T-helper 2 cell treated with Interferon-gamma antibody and Interleukin-4, amounts not matched to agents 5 μg/mL and 100 μg/mL, for 36 hours (primary cell): ENCODE measurements around the gene LRRC4B.
A peak's percentile ranks its signal among the peaks of the same experiment; 100 is the strongest.
"Not testable (repeated sequence)": the region's sequence is repeated elsewhere in the genome, so short reads cannot be mapped to it uniquely, and the experiment has no call there.

ENCODE experiments used
- DNase-seq: peaks from one replicate; pipeline ENCODE4 v3.0.0; 2021; ENCODE audit warnings: low spot score
- H3K27ac Mint-ChIP-seq: one replicate; pipeline ENCODE4 v1.8.0; 2021; ENCODE audit warnings: mild to moderate bottlenecking, mixed read lengths
- H3K27me3 Mint-ChIP-seq: one replicate; pipeline ENCODE4 v1.8.0; 2021; ENCODE audit warnings: low read depth, mixed read lengths
- H3K36me3 Mint-ChIP-seq: one replicate; pipeline ENCODE4 v1.8.0; 2021; ENCODE audit warnings: low read depth, mixed read lengths
- H3K4me1 Mint-ChIP-seq: one replicate; pipeline ENCODE4 v1.8.0; 2021; ENCODE audit warnings: low read depth, mixed read lengths
- H3K4me3 Mint-ChIP-seq: one replicate; pipeline ENCODE4 v1.8.0; 2022; ENCODE audit warnings: mild to moderate bottlenecking, moderate library complexity, mixed read lengths
- H3K9me3 Mint-ChIP-seq: one replicate; pipeline ENCODE4 v1.8.0; 2021; ENCODE audit warnings: mixed read lengths

Gene LRRC4B

GRCh38 chr19:50581795-50582660 lies 13.8 kb upstream of the LRRC4B start:
- H3K4me3 Mint-ChIP-seq, H3K4me1 Mint-ChIP-seq: not testable (repeated sequence)

DNA sequence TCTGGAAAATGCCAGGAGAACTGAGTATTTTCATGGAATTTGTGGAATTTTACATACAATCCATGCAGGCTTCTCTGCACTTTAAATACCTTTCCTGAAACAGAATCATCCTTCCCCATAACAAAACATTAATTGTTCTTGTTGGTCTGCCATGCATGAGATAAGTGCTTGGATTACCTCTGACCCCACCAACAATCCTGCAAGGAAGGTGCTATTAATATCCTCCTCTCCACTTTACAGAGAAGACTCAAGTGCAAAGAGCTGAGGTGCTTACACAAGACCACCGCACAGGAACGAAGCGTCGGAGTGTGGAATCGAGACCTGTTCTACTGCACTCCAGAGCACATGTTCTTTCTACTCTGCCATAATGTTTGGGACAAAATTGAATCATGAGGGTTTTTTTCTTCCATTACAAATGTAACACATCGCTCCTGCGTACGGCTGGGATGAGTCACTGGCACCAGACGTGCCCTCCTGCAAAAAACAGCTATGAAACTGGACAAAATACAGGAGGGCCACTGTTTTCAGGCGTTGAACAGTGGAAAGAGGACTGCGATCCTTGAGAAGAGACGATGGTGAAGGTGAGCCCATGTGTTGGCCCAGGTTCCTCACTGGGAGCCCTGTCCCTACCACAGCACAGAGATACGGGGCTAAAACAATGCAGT lies 12.9 kb upstream of the LRRC4B start:
- no peak for DNase-seq
- H3K9me3 Mint-ChIP-seq: no peaks in the 10 kb centered on the region
- no peak overlapping the region for H3K4me3 Mint-ChIP-seq
- no peak overlapping the region for H3K27ac Mint-ChIP-seq
- peaks cover 3% of the 10 kb centered on the region for H3K27me3 Mint-ChIP-seq
- H3K4me1 Mint-ChIP-seq: no peaks in the 10 kb centered on the region
- no peaks in the 10 kb centered on the region for H3K36me3 Mint-ChIP-seq

More at GRCh38 chr19:50581795-50582660, 13.8 kb upstream of the LRRC4B start:
- not testable (repeated sequence) for DNase-seq, H3K36me3 Mint-ChIP-seq, H3K27ac Mint-ChIP-seq, H3K9me3 Mint-ChIP-seq, H3K27me3 Mint-ChIP-seq

- Mint-ChIP-seq H3K9me3 (no peaks in the 10 kb centered on the region), H3K4me3 (no peak overlapping the region), H3K27me3 (peaks cover 3% of the 10 kb centered on the region), H3K36me3 (no peaks in the 10 kb centered on the region), H3K27ac (no peak overlapping the region), H3K4me1 (no peaks in the 10 kb centered on the region)
- no peak for DNase-seq
Measured at GRCh38 chr19:50580240-50580639, 12.0 kb upstream of the LRRC4B start.

DNA sequence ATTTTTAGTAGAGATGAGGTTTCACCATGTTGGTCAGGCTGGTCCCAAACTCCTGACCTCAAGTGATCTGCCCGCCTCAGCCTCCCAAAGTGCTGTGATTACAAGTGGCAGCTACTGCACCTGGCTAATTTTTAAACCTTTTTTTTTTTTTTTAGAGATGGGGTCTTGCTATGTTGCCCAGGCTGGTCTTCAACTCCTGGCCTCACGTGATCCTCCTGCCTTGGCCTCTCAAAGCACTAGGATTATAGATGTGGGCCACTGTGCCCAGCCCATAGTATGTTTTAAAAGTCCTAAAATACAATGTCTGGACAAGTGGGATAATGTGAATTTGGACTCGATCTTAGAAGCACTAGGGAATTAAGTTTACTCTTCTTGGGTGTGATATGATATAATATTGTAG lies 8.5 kb upstream of the LRRC4B start:
- H3K4me1 Mint-ChIP-seq, H3K27ac Mint-ChIP-seq, H3K36me3 Mint-ChIP-seq, H3K27me3 Mint-ChIP-seq, H3K9me3 Mint-ChIP-seq, H3K4me3 Mint-ChIP-seq, DNase-seq: not testable (repeated sequence)

DNA sequence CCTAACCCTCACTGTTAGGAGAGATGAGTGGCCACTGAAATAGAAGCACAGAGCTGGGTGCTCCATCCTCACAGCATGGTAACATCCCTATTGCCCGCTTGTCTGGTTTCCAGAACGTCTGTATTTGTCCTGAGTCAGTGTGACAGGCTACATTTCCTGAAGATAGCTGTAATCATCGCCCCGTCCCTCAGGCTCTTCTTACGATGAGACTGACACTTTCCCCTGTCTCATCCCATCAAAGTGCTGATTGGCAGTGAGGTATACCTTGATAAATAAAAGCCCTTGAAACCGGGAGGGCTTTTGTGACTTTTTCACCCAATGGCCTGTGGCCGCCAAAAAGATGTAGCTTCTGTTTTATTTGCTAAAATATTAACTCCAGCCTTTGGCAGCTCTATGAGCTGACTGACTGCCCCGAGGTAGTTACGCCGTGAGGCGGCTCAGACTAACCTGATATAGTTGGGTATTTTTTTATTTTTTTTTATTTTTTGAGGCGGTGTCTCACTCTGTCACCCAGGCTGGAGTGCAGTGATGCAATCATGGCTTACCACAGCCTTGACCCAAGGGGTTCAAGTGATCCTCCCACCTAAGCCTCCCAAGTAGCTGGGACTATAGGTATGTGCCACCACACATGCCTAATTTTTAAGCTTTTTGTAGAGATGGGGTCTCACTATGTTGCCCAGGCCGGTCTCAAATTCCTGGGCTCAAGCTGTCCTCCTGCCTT lies 5.7 kb upstream of the LRRC4B start:
- H3K4me1 Mint-ChIP-seq: no peaks in the 10 kb centered on the region
- H3K4me3 Mint-ChIP-seq: no peak overlapping the region
- no peaks in the 10 kb centered on the region for H3K36me3 Mint-ChIP-seq
- DNase-seq: no peak
- H3K27me3 Mint-ChIP-seq: peaks cover 13% of the 10 kb centered on the region
- no peak overlapping the region for H3K27ac Mint-ChIP-seq
- H3K9me3 Mint-ChIP-seq: no peaks in the 10 kb centered on the region

GRCh38 chr19:50570997-50571396 lies 2.8 kb upstream of the LRRC4B start:
- Mint-ChIP-seq H3K27ac (no peak overlapping the region), H3K4me1 (peaks cover 4% of the 10 kb centered on the region), H3K36me3 (no peaks in the 10 kb centered on the region), H3K27me3 (peaks cover 22% of the 10 kb centered on the region), H3K4me3 (no peak overlapping the region), H3K9me3 (no peaks in the 10 kb centered on the region)
- no peak for DNase-seq

DNA sequence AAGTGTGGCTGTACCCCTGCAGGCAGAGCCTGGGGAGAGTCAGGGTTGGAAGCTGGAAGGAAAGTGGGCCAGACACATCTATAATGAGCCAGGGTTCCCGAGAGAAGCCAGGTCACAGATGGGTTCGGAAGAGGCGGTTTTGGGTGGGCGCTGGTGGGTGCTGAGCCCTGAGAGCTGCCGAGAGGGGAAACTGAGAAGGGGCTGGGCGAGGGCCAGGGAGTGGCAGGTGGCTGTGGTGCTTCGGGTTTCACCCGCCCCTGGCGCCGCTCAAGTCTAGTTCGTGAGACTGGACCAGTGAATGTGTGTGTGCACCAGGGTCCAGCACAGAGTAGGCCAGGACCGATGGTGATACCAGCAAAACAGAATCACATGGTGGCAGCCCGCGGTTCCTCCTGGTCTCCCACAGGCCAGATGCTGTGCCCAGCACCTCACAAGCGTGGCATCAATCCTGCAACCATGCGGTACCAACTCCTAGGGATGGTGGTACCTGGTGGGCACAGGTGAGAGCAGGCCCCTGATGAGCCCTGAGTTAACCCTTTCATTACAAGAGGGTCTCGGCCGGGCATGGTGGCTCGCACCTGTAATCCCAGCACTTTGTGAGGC lies 1.8 kb upstream of the LRRC4B start:
- peaks cover 31% of the 10 kb centered on the region for H3K27me3 Mint-ChIP-seq
- H3K36me3 Mint-ChIP-seq: no peaks in the 10 kb centered on the region
- H3K27ac Mint-ChIP-seq: no peak overlapping the region
- H3K4me1 Mint-ChIP-seq: peaks cover 8% of the 10 kb centered on the region
- no peak for DNase-seq
- no peak overlapping the region for H3K4me3 Mint-ChIP-seq
- H3K9me3 Mint-ChIP-seq: no peaks in the 10 kb centered on the region

DNA sequence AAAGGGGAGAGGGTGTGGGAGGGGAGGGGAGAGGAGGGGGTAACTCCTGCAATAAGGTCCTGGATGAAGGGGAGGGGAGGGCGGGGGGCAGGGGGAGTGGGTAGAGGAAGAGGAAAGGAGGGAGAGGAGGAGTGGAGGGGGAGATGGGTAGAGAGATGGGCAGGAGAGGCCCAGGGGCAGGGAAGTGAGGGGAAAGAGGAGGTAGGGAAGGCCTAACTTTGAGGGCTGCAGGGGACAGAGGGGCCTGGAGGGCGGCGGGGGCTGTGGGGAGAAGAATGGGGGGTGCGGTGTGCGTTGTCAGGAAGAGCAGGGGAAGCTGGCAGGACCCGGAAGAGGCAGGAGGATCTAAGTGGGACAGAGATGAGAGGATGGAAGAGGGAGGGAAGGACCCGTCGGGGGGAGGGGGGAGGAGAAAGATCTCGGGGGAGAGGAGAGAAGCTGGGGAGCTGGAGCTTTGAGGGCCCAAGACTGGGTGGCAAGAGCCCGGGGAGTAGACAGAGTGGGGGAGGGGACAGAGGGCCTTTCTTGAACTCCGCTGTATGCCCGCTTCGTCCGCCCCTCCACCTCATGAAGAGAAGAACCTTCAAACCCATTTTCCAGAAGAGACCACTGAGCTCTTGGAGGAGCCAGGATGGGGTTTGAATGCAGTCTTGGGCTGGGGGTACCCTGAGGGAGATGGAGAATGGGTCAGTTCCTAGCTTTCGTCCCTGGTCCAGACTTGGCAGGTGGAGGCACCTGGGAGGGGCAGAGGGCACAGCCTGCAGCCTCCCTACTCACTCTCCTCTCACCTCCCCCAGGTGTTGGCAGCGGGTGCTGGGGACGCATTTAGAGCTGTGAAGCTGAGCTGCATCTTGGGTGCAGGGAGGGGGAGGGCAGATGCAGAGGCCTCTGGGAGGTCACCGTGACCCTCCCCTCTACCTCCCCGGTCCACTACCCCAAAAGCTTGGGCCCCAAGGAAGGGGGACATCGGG lies 778 bp upstream of the LRRC4B start:
- H3K9me3 Mint-ChIP-seq: no peaks in the 10 kb centered on the region
- no peaks in the 10 kb centered on the region for H3K36me3 Mint-ChIP-seq
- no peak overlapping the region for H3K27ac Mint-ChIP-seq
- no peak overlapping the region for H3K4me3 Mint-ChIP-seq
- peaks cover 8% of the 10 kb centered on the region for H3K4me1 Mint-ChIP-seq
- peaks cover 40% of the 10 kb centered on the region for H3K27me3 Mint-ChIP-seq
- DNase-seq: no peak

DNA sequence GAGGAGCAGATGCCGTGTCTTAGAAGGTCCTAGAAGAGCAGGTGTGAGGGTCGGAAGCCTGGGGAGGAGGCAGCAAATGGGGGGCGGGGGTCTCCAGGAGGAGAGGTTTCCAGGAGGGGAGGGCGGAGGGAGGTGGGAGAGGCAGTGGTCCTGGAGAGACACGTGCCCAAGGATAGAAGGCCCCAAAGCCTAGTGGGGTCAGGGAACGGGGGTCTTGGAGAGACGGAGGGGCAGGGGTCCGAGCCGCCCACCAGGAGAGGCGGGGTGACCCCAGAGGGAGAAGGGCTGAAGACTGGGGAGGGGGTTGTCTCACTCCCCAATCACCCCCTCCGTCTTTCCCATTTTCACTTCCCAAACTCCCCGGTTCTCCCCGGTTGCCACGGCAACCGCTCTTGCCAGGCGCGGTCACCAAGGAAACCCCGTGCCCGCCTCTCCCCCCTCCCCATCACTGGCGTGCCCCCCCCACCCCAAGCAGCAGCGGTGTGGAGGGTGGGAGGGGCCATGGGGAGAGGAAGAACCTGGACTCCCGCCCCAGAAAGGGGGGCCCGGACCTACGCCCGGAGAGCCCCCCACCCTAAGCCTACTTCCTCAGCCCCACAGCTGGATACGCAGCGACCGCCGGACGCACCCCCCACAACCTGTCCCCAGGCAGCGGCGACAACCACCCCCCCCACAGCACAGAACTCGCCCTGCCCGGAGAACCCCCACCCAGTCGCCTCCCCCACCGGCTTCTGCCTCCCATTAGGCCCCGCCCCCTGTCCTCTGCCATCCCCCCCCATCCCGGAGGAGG lies 988 bp downstream of the LRRC4B start:
- Mint-ChIP-seq H3K27ac (no peak overlapping the region), H3K36me3 (no peaks in the 10 kb centered on the region), H3K9me3 (no peaks in the 10 kb centered on the region), H3K4me1 (peaks cover 8% of the 10 kb centered on the region), H3K4me3 (no peak overlapping the region), H3K27me3 (peaks cover 46% of the 10 kb centered on the region)
- DNase-seq: no peak

DNA sequence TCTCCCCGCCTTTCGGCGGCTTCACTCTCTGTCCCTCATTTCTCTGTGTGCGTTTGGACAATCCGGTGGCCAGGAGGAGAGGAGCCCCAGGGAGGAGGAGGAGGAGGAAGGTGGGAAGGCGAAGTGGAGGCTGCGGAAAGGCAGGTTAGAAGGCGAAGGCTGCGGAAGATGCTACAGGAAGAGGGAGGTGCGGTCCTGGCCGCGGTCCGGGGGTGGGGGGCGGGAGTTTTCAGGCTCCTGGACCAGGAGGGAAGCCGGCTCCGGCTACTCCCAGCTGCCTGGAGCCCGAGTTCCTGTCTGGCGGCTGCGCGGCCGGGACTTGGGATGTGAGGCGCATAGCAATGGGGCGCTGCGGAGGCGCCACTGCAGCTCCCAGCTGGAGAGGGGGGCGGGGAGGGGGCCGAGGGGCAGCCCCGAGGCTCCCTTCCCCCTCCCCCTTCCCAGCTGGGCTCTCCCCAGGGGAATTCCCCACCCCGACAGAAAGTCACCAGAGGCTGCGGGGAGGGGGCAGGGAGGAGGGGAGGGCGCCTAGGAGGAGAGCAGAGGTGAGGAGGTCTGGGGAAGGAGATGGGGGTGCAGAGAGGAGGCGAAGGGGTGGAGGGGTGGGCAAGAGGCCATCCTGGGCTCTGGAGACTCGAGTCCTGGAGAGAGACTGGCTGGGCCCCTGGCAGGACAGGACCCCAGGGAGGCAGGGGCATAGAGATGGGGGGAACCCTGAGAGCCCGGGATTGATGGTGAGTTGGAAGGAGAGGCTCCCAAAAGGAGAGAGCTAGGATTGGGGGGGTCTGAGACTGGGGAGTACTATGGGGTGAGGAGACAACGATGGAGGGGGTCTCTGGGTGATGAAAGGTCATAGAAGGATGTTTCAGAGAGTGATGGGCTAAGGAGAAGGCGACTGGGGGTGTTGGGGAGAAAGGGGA lies 2.0 kb downstream of the LRRC4B start:
- Mint-ChIP-seq H3K36me3 (no peaks in the 10 kb centered on the region), H3K4me1 (peaks cover 8% of the 10 kb centered on the region), H3K27ac (no peak overlapping the region), H3K27me3 (peaks cover 46% of the 10 kb centered on the region), H3K4me3 (no peak overlapping the region), H3K9me3 (no peaks in the 10 kb centered on the region)
- DNase-seq: peak; percentile 6

DNA sequence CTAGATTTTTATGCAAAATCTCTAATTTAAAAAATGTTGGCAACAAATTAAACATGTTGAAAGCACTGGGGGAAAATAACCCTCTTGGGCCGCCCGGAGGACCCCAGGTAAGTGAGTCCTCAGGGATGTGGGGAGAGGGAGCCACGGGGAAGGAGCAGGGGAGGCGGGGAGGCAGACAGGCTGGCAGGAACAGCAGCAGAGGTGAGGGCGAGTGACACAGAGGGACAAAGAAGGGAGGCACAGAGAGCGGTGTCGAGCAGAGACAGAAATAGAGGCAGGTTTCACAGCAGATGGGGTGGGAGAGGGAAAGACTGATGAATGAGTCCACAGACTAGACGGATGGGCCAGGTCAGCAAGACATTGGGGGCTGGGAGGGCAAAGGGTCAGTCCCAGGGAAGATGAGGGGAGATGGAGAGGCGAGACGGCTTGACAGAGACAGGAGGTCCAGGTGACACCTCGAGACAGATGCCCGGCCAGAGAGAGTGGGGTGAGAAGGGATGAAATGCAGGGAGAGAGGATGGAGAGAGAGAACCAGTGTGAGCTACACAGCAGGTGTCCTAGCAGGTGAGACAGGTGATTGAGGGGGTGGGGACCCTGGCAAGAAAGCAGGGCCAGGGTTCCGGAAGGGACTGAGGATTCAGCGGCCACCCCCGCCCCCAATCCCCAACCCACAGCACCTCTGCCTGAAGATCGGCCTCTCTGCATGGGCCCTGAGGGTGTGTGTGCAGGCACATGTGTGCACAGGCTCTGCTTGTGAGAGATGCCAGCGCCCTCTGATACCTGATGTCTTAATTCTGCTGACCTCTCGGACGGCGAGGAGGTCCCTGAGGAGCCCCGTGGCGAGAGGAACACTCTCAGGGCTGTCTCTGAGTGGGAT lies 3.8 kb downstream of the LRRC4B start:
- H3K27ac Mint-ChIP-seq: no peak overlapping the region
- H3K36me3 Mint-ChIP-seq: no peaks in the 10 kb centered on the region
- DNase-seq: no peak
- H3K9me3 Mint-ChIP-seq: no peaks in the 10 kb centered on the region
- no peak overlapping the region for H3K4me3 Mint-ChIP-seq
- peaks cover 8% of the 10 kb centered on the region for H3K4me1 Mint-ChIP-seq
- H3K27me3 Mint-ChIP-seq: peaks cover 44% of the 10 kb centered on the region
